Mammary epithelial cell (primary cell): ENCODE results near the gene TTC16.

Experiments
- CTCF ChIP-seq, 2 donors: IDR thresholded peaks in 1 of 2; conservative IDR thresholded peaks in 1 of 2; 2 replicates each; pipeline ENCODE4 v1.5.1; 2011 to 2012; ENCODE audit warnings: inconsistent platforms in 2 of 2, low read length in 2 of 2, mild to moderate bottlenecking in 2 of 2, control low read depth in 1 of 2, low read depth in 1 of 2; ENCODE audit not compliant: insufficient read depth in 1 of 2; ENCODE audit errors: extremely low read depth in 1 of 2
- EZH2 ChIP-seq: IDR thresholded peaks from 2 replicates; pipeline ENCODE4 v1.6.1; 2012; ENCODE audit warnings: low read length, inconsistent platforms, borderline replicate concordance

GRCh38 chr9:127756233-127756632 is 40.4 kb downstream of the TTC16 start:
- no peak for TF ChIP-seq CTCF (conservative IDR thresholded peaks at IDR 0.05 in 1 of 2, IDR thresholded peaks at IDR 0.05 in 1 of 2; ENCODE audit: extremely low read depth in 1 of 2, insufficient read depth in 1 of 2, low read depth in 1 of 2, low read length in 2 of 2)
- TF ChIP-seq EZH2 = no peak
